ENCODE results near the gene ARID1B. TPM values are rescaled to one million over a fixed set of nuclear protein-coding genes. Genes with fewer than 3 reads are reported as not detected.

Gene ARID1B
- total and polyA plus RNA-seq, 2 of the 13 experiments (the other 11 are each of a cell fraction or from before 2014, with no cell fraction given): 20.1 to 32.6 TPM

GRCh38 chr6:157235600-157236039 is 458.4 kb downstream of the ARID1B start:
- peak; percentile 21 for FAIRE-seq
- Histone ChIP-seq H3K36me3 (replicated peaks in 1 of 2; ENCODE audit: control insufficient read depth in 1 of 2, insufficient read depth in 2 of 2, low read length in 2 of 2) (no peaks in the 10 kb centered on the region), H4K20me1 (ENCODE audit: insufficient read depth, low read length) (no peaks in the 10 kb centered on the region), H3K4me2 (ENCODE audit: low read depth, low read length) (peak overlapping the region; percentile 91), H3K27ac (ENCODE audit: extremely low read length, insufficient read depth, low read length) (no peak overlapping the region), H3K27me3 (ENCODE audit: control insufficient read depth in 1 of 2, insufficient read depth in 2 of 2, low read length in 2 of 2) (peaks cover 16 to 91% of the 10 kb centered on the region in 2 experiments; a peak in 4 of 5 replicates), H2AFZ (ENCODE audit: low read length) (no peak overlapping the region), H3K4me1 (ENCODE audit: insufficient read depth, low read length) (peaks cover 26% of the 10 kb centered on the region), H3K79me2 (ENCODE audit: insufficient read depth, low read length) (no peaks in the 10 kb centered on the region), H3K9me3 (ENCODE audit: low read length) (no peaks in the 10 kb centered on the region), H3K9ac (ENCODE audit: insufficient read depth, low read depth, low read length) (no peak overlapping the region), H3K4me3 (replicated peaks in 1 of 3; ENCODE audit: insufficient read depth in 1 of 3, low read depth in 2 of 3, low read length in 3 of 3) (peak overlapping the region; percentile 29 to 71 (median 38))
- peak; percentile 90 for ATAC-seq
- peak; percentile 45 for DNase-seq (ENCODE audit: low spot score)
- no TSS peak for BruUV-seq (replicated peaks)
- POLR2A ChIA-PET: no interaction called here
- intact Hi-C loops (cut with micrococcal nuclease; ENCODE audit: unreplicated experiment): loop anchor here (2.0 kb wide), 1 partner anchor 37 kb away; no protein-coding TSS in a partner anchor
- CTCF ChIA-PET (ENCODE audit: low intra/inter-chr PET ratio, low total read pairs): interaction anchor here (1.6 kb wide), 1 partner anchor 38 kb away, joined by 4 read pairs; no protein-coding TSS in a partner anchor
- in situ Hi-C loops (cut with HindIII; ENCODE audit: extremely low pct_ligation_motif_present, low pct_unique_long_range_greater_than_20kb): no loop called here
- 0% methylated on average over 18 of the region's 28 CpGs for WGBS (ENCODE audit: low lambda C conversion rate)
- TF ChIP-seq MED1 (CRISPR knock-in tag; IDR thresholded peaks at IDR 0.05): peak; percentile 29; the same call in 1 of the 2 replicates
- TF ChIP-seq ZNF83 (CRISPR knock-in tag; IDR thresholded peaks at IDR 0.05; ENCODE audit: borderline replicate concordance): 0 out of 2 replicates have a peak, but pooled peaks have one; percentile 39
- peak; percentile 14; the same call in 1 of the 2 replicates for TF ChIP-seq TMF1 (CRISPR knock-in tag; IDR thresholded peaks at IDR 0.05; ENCODE audit: low read depth)
- peak; percentile 50 for TF ChIP-seq STAG1 (CRISPR knock-in tag; IDR thresholded peaks at IDR 0.05)
- no peak for TF ChIP-seq CREB3 (CRISPR knock-in tag; IDR thresholded peaks at IDR 0.05)
- no peak for TF ChIP-seq SSRP1 (CRISPR knock-in tag; IDR thresholded peaks at IDR 0.05)
- peak; percentile 60; the same call in 1 of the 2 replicates for TF ChIP-seq ZNF800 (CRISPR knock-in tag; IDR thresholded peaks at IDR 0.05)
- TF ChIP-seq ZNF768 (CRISPR knock-in tag; IDR thresholded peaks at IDR 0.05): 0 out of 2 replicates have a peak, but pooled peaks have one; percentile 35
- no peak for TF ChIP-seq KIAA2018 (CRISPR knock-in tag; IDR thresholded peaks at IDR 0.05; ENCODE audit: borderline replicate concordance)
- 0 out of 2 replicates have a peak, but pooled peaks have one; percentile 37 for TF ChIP-seq ZNF232 (CRISPR knock-in tag; IDR thresholded peaks at IDR 0.05; ENCODE audit: borderline replicate concordance)
